Measurements from ENCODE around the gene HPSE2.

Gene HPSE2

GRCh38 chr10:98613446-98613845, 622.2 kb downstream of the HPSE2 start:
- no peak for DNase-seq (ENCODE audit: low read depth)

- DNase-seq (ENCODE audit: low read depth), result peak; percentile 26
These were observed 624.2 kb downstream of the HPSE2 start for GRCh38 chr10:98611436-98611835.

GRCh38 chr10:98610836-98611235, 624.8 kb downstream of the HPSE2 start:
- DNase-seq (ENCODE audit: low read depth), result no peak

GRCh38 chr10:98610301-98610700, 625.4 kb downstream of the HPSE2 start:
- DNase-seq (ENCODE audit: low read depth), result no peak

GRCh38 chr10:98609265-98609664, 626.4 kb downstream of the HPSE2 start:
- DNase-seq (ENCODE audit: low read depth), result no peak

- no peak for DNase-seq (ENCODE audit: low read depth)
These were observed 627.2 kb downstream of the HPSE2 start for GRCh38 chr10:98608411-98608810.

GRCh38 chr10:98602224-98602623, 633.4 kb downstream of the HPSE2 start:
- DNase-seq (ENCODE audit: low read depth), result no peak

- DNase-seq (ENCODE audit: low read depth), result no peak
These were observed 636.5 kb downstream of the HPSE2 start for GRCh38 chr10:98599032-98599610.

- DNase-seq (ENCODE audit: low read depth), result no peak
These were observed 639.2 kb downstream of the HPSE2 start for GRCh38 chr10:98596404-98596803.

GRCh38 chr10:98589691-98590090, 646.0 kb downstream of the HPSE2 start:
- DNase-seq (ENCODE audit: low read depth), result peak; percentile 43

GRCh38 chr10:98589007-98589406, 646.6 kb downstream of the HPSE2 start:
- DNase-seq (ENCODE audit: low read depth), result peak; percentile 21

- peak; percentile 56 for DNase-seq (ENCODE audit: low read depth)
These were observed 648.4 kb downstream of the HPSE2 start for GRCh38 chr10:98587156-98587837.

GRCh38 chr10:98586096-98586495, 649.6 kb downstream of the HPSE2 start:
- DNase-seq (ENCODE audit: low read depth), result no peak

- DNase-seq (ENCODE audit: low read depth), result no peak
These were observed 653.3 kb downstream of the HPSE2 start for GRCh38 chr10:98582363-98582762.

- DNase-seq (ENCODE audit: low read depth), result no peak
These were observed 658.1 kb downstream of the HPSE2 start for GRCh38 chr10:98577578-98577977.

GRCh38 chr10:98577168-98577567, 658.5 kb downstream of the HPSE2 start:
- no peak for DNase-seq (ENCODE audit: low read depth)

- no peak for DNase-seq (ENCODE audit: low read depth)
These were observed 659.6 kb downstream of the HPSE2 start for GRCh38 chr10:98576096-98576495.

- DNase-seq (ENCODE audit: low read depth), result peak; percentile 8
These were observed 663.1 kb downstream of the HPSE2 start for GRCh38 chr10:98572594-98572993.

GRCh38 chr10:98570834-98571233, 664.8 kb downstream of the HPSE2 start:
- DNase-seq (ENCODE audit: low read depth), result peak; percentile 40

GRCh38 chr10:98569853-98570252, 665.8 kb downstream of the HPSE2 start:
- no peak for DNase-seq (ENCODE audit: low read depth)

- no peak for DNase-seq (ENCODE audit: low read depth)
These were observed 667.1 kb downstream of the HPSE2 start for GRCh38 chr10:98568551-98568950.

GRCh38 chr10:98567391-98568133, 668.1 kb downstream of the HPSE2 start:
- no peak for DNase-seq (ENCODE audit: low read depth)

GRCh38 chr10:98563811-98564210, 671.8 kb downstream of the HPSE2 start:
- no peak for DNase-seq (ENCODE audit: low read depth)

Data from amniotic epithelial cell (primary cell).